PFSK-1 (cell line): ENCODE data around the gene ZNF346.

Experiments used
- FOXP2 ChIP-seq: optimal IDR thresholded peaks from 2 replicates; pipeline ENCODE3; 2011; ENCODE audit warnings: borderline replicate concordance, control low read depth, inconsistent platforms; ENCODE audit not compliant: insufficient read depth; ENCODE audit errors: extremely low read length, extremely low read depth
- POLR2AphosphoS5 ChIP-seq: IDR thresholded peaks from 2 replicates; pipeline ENCODE4 v1.6.1; 2012; ENCODE audit warnings: low read depth, mild to moderate bottlenecking, control low read depth, low read length, moderate library complexity
- REST ChIP-seq, 2 experiments: IDR thresholded peaks; 2 replicates each; pipeline versions ENCODE4 v1.6.1 to v1.8.0; 2011 to 2012; ENCODE audit warnings: low read depth in 2 of 2, low read length in 2 of 2, control low read depth in 1 of 2, inconsistent platforms in 1 of 2, mild to moderate bottlenecking in 1 of 2, moderate library complexity in 1 of 2; ENCODE audit not compliant: insufficient read depth in 1 of 2
- SIN3A ChIP-seq: IDR thresholded peaks from 2 replicates; pipeline ENCODE4 v1.6.1; 2012; ENCODE audit warnings: mild to moderate bottlenecking, low read length, moderate library complexity, borderline replicate concordance; ENCODE audit not compliant: insufficient read depth
- TAF1 ChIP-seq: IDR thresholded peaks from 2 replicates; pipeline ENCODE4 v1.6.1; 2012; ENCODE audit warnings: low read length, control low read depth, borderline replicate concordance; ENCODE audit not compliant: insufficient read depth

Gene ZNF346

GRCh38 chr5:177130211-177131018 is 107.9 kb downstream of the ZNF346 start:
- TF ChIP-seq FOXP2 = no peak
- no peak for TF ChIP-seq SIN3A
- no peak for TF ChIP-seq TAF1
- TF ChIP-seq REST (IDR thresholded peaks at IDR 0.05; ENCODE audit: insufficient read depth in 1 of 2, low read depth in 2 of 2, low read length in 2 of 2) = no peak
- TF ChIP-seq POLR2AphosphoS5 = no peak
